GM21381 (cell line): ENCODE results near the gene MUC6.

Experiments used
- ATAC-seq: cut with Tn5 transposase; IDR thresholded peaks from one replicate; pipeline ENCODE4 v1.9.1; 2021; ENCODE audit warnings: mild to moderate bottlenecking, moderate library complexity; ENCODE audit not compliant: unreplicated experiment

Gene MUC6

DNA sequence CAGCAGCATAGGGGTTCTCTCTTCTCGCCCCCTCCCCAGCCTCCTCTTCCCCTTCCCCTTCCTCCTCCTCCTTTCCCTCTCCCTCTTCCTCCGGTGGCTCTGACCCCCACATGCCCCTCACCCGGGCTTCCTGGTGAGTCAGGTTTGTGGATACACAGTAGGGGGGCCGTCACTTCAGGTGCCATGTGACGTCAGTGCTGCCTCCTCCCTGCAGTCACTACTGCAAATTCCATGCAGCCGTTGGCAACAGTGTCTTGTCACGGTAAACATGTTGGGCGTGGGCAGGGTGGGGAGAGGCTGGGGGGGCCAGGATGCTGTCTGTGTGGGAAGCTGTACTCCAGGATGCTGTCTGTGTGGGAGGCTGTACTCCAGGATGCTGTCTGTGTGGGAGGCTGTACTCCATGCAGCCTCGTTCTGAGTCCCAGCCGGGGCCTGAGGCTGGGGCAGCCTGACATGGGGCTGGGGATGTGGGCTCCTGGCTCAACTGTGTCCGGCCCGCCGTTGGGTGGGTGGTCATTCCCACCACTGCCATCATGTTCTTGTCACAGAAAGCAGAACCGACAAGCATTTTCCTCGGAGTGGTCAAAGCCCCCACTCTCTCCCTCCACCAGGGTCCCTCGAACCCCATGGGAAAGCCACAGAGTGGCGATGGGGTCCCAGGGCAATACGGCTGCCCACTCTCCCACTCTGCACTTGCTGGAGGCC is 35.8 kb upstream of the MUC6 start:
- ATAC-seq = no peak

GRCh38 chr11:1071571-1072115 is 35.1 kb upstream of the MUC6 start:
- no peak for ATAC-seq

DNA sequence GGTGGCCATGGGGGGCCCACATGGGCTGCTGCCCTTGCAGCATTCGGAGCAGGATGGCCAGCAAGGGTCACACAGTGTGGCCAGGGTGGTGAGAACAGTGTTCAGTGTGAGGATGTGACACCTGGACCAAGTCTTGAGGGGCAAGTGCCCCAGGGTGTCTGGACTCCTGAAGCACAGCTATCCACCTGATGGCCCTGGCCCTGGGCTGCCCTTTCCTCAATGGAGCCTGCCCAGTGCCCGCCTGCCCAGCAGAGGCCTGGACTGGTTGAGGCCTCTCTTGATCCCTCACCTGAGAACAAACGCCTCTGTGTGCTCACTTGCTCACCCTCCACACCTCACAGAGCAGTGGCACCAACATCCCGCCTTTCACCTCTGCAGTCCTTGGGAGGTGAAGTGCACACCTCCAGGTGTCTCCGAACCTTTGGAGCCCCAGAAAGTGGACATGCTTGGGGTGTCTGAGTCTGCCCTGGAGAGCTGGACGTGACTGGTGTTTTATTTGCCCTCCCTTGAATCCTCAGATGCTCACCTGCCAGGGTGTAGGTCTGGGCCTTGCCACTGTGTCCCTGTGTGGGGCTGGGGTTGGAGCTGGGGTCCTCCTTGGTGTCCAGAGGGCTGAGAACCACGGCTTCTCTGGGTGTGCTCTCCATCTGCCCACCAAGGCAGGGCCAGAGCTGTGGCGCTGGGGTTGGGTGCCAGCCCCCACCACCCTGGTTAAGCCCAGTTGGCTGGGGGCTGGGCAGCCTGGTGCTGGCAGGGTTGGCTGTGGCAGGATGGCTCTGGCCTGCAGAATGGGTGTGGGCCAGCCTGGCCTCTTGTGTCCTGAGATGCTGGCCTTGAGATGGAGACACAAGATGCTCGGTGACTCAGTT is 34.3 kb upstream of the MUC6 start:
- ATAC-seq = no peak

- no peak for ATAC-seq
Observed at GRCh38 chr11:1069740-1070139, 33.2 kb upstream of the MUC6 start.

- ATAC-seq = no peak
Observed at GRCh38 chr11:1067812-1068496, 31.4 kb upstream of the MUC6 start.

GRCh38 chr11:1064167-1064566 is 27.6 kb upstream of the MUC6 start:
- ATAC-seq = no peak

GRCh38 chr11:1062075-1062820 is 25.7 kb upstream of the MUC6 start:
- no peak for ATAC-seq

GRCh38 chr11:1060852-1061616 is 24.5 kb upstream of the MUC6 start:
- ATAC-seq = no peak

DNA sequence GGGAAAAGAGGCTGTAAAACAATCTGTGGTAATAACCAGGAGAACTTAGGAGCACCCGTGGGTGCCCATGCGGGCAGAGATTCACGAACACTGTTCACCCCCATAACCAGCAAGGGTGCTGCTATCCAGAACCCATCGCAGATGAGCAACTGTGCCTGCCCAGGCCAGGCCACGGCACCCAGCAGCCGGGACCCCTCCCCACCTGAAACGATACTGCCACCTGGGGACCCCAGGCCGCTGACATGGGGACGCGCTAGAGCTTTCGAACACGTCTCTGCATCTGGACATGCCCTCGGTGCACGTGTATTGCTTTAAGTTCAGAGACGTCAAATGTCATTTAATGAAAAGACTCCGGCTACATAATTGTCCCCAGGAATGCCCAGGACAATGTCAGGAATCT is 23.9 kb upstream of the MUC6 start:
- ATAC-seq = no peak

DNA sequence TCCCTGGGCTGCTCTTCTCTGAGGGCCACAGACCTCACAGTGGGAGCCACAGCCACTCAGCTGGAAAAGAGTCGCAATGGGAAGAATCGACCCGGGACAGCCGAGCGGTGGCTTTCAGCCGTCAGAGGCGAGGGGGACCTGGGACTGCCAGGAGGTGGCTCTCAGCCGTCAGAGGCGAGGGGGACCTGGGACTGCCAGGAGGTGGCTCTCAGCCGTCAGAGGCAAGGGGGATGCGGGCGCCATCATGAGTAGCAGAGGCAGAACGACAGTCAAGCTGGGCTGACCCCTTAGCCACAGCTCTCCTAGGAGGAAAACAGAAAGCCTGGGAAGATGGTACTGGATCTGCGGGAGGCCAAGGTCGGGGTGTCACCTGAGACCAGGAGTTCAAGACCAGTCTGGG is 23.2 kb upstream of the MUC6 start:
- ATAC-seq = no peak

DNA sequence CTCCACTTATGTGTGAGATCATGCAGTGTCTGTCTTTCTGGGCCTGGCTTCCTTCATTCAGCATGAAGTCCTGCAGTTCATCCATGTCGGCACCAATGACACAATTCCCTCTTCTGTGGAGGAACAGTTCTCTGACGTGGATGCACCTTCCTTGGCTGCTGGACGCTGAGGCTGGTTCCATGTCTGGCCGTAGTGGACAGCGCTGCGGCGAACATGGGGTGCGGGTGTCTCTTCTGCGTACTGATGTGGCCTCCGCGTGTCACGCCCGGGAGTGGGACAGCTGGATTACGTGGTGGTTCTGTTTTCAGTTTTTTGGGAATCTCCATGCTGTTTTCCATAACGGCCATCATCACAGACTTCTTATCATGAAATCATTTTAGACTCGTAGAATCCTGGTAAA is 21.3 kb upstream of the MUC6 start:
- ATAC-seq = no peak

- no peak for ATAC-seq
Observed at GRCh38 chr11:1055990-1056771, 19.7 kb upstream of the MUC6 start.

GRCh38 chr11:1055109-1055703 is 18.7 kb upstream of the MUC6 start:
- ATAC-seq = no peak

- ATAC-seq = no peak
Observed at GRCh38 chr11:1054143-1055108, 17.9 kb upstream of the MUC6 start.

DNA sequence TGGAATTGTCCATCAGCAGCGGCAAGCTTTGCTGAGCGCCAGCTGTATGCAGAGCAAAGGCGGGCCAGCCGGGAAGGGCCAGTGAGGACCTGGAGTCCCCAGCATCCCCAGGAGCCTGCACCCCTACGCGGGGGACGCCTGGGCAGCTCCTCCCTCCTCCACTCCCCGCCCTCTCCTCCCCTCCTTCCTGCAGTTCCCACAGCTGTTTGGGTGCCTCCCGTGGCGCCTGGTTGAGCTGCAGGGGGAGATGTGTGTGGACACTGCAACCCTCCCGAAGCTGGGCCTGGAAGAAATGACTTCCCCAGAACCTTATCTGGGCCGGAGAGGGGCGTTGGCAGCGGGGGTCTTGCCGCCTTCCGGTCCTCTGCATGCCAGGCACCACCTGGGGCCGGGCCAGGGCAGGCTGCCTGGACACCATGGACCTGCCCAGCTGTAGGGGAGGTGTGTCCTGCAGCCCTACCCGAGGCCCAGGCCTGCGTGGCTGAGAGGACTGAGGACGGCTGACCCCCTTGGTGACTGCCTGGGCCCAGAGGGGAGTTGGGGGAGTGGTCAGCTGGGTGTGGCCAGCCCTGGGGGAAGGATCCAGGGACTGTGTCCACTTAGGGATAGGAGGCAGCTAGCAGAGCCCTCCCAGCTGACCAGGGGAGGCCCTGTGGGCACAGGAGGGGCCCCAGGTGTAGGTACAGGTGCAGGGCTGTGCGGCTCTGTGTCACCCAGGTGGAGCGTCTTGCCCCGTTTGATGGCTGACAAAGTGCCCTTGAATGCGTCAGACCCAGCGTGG is 16.8 kb upstream of the MUC6 start:
- no peak for ATAC-seq

DNA sequence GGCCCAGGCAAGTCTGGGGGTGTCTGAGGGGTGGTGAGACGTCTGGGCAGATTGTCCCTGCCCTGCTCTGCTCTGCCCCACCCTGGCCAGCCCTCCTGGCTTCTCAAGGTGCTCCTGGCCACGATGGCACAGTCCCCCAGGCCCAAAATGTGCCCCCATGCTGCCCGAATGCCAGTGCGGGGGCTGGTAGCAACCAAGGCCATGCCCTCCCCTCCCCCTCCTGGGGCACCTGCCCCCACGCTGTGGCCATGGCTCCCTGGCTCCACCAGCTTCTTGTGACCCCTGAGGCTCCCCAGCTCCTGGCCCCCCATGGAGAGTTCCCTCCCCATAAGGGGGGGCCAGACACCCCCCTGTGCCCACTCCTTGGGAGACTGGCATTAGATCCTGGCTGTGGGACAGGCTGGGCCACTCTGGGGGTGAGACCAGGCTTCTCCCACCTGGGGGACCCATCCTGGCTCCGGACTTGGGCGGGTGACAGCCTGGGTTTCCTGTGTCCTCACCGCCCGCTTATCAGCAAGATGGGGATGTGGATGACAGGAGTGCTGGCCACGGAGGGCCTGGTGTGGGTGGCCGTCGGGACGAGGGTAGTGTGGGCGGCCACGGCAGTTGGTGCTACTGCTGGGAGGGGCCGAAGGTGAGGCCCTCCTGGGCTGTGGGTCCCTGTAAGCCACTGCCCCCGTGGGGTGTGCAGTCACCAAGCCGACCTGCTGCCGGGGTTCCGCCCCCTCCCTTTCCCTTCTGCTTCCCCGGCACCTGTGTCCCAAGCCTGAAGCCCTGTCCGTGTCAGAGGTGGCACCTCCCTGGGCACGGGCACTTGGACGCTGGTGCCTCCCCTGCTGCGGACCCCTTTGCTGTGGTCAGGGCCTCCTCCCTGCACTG is 15.9 kb upstream of the MUC6 start:
- ATAC-seq = no peak
